Mononuclear cell (primary cell): Measurements from ENCODE around the gene C4orf46. TPM values are rescaled to one million over a fixed set of nuclear protein-coding genes. Genes with fewer than 3 reads are reported as not detected.
"Not testable (repeated sequence)": the region's sequence is repeated elsewhere in the genome, so short reads cannot be mapped to it uniquely, and the experiment has no call there.

Experiments used
- H3K27me3 ChIP-seq: 2 replicates; pipeline ENCODE4 v1.6.0; 2011; ENCODE audit warnings: low read length, control low read depth; ENCODE audit not compliant: insufficient read depth
- H3K4me1 ChIP-seq: 2 replicates; pipeline ENCODE4 v1.5.1; 2011; ENCODE audit warnings: mild to moderate bottlenecking, low read length, control low read depth; ENCODE audit not compliant: insufficient read depth
- H3K4me3 ChIP-seq: 2 replicates; pipeline ENCODE4 v1.5.1; 2011; ENCODE audit warnings: mild to moderate bottlenecking, low read length, moderate library complexity
- H3K9me3 ChIP-seq: 2 replicates; pipeline ENCODE4 v1.5.1; 2011; ENCODE audit warnings: low read depth, mild to moderate bottlenecking, control low read depth, low read length
- total RNA-seq: library from RNA; depleted of rRNA; stranded (reverse); fragments of >200 nt; gene quantifications from one replicate; pipeline ENCODE4 v1.2.3, GENCODE V29; 2012

The C4orf46 gene
- total RNA-seq = 14.9 TPM

GRCh38 chr4:158671665-158671914 lies at the start of gene C4orf46:
Gene C4orf46, minus strand, starts transcription at chr4:158671887. Its CDS starts 86 bp downstream, at chr4:158671801.
- Histone ChIP-seq H3K27me3 (no peaks in the 10 kb centered on the region), H3K9me3 (no peaks in the 10 kb centered on the region), H3K4me1 (peaks cover 27% of the 10 kb centered on the region), H3K4me3 (peak within 1 kb of the TSS; percentile 90)

GRCh38 chr4:158715802-158716201 lies 44.1 kb upstream of the C4orf46 start:
- Histone ChIP-seq H3K9me3 (no peaks in the 10 kb centered on the region), H3K27me3 (no peaks in the 10 kb centered on the region), H3K4me1 (peaks cover 5% of the 10 kb centered on the region), H3K4me3 (no peak overlapping the region)

- Histone ChIP-seq H3K27me3 (no peaks in the 10 kb centered on the region), H3K4me1 (peaks cover 5% of the 10 kb centered on the region), H3K9me3 (no peaks in the 10 kb centered on the region), H3K4me3 (no peak overlapping the region)
Measured at GRCh38 chr4:158714937-158715336, 43.2 kb upstream of the C4orf46 start.

GRCh38 chr4:158712622-158713021 lies 40.9 kb upstream of the C4orf46 start:
- H3K9me3 ChIP-seq, H3K4me3 ChIP-seq, H3K27me3 ChIP-seq, H3K4me1 ChIP-seq: not testable (repeated sequence)

- H3K9me3 ChIP-seq = no peaks in the 10 kb centered on the region
- H3K27me3 ChIP-seq = no peaks in the 10 kb centered on the region
- no peak overlapping the region for H3K4me3 ChIP-seq
- peaks cover 5% of the 10 kb centered on the region for H3K4me1 ChIP-seq
Measured at GRCh38 chr4:158710814-158711213, 39.1 kb upstream of the C4orf46 start.

GRCh38 chr4:158704274-158704673 lies 32.6 kb upstream of the C4orf46 start:
- no peak overlapping the region for H3K4me3 ChIP-seq
- H3K27me3 ChIP-seq = no peaks in the 10 kb centered on the region
- H3K4me1 ChIP-seq = no peaks in the 10 kb centered on the region
- H3K9me3 ChIP-seq = no peaks in the 10 kb centered on the region

GRCh38 chr4:158688813-158689212 lies 17.1 kb upstream of the C4orf46 start:
- H3K4me3 ChIP-seq = no peak overlapping the region
- no peaks in the 10 kb centered on the region for H3K9me3 ChIP-seq
- H3K4me1 ChIP-seq = no peaks in the 10 kb centered on the region
- H3K27me3 ChIP-seq = no peaks in the 10 kb centered on the region

- no peaks in the 10 kb centered on the region for H3K27me3 ChIP-seq
- no peaks in the 10 kb centered on the region for H3K4me1 ChIP-seq
- no peaks in the 10 kb centered on the region for H3K9me3 ChIP-seq
- H3K4me3 ChIP-seq = no peak overlapping the region
Measured at GRCh38 chr4:158682066-158682465, 10.4 kb upstream of the C4orf46 start.

- H3K27me3 ChIP-seq = no peaks in the 10 kb centered on the region
- H3K9me3 ChIP-seq = no peaks in the 10 kb centered on the region
- H3K4me1 ChIP-seq = no peaks in the 10 kb centered on the region
- no peak overlapping the region for H3K4me3 ChIP-seq
Measured at GRCh38 chr4:158681629-158682028, 9.9 kb upstream of the C4orf46 start.

- Histone ChIP-seq H3K27me3 (no peaks in the 10 kb centered on the region), H3K4me3 (no peak overlapping the region), H3K9me3 (no peaks in the 10 kb centered on the region), H3K4me1 (peaks cover under 1% of the 10 kb centered on the region)
Measured at GRCh38 chr4:158678767-158679166, 7.1 kb upstream of the C4orf46 start.

GRCh38 chr4:158676076-158676475 lies 4.4 kb upstream of the C4orf46 start:
- Histone ChIP-seq H3K27me3 (no peaks in the 10 kb centered on the region), H3K4me1 (peaks cover 15% of the 10 kb centered on the region), H3K4me3 (no peak overlapping the region), H3K9me3 (no peaks in the 10 kb centered on the region)

- Histone ChIP-seq H3K9me3 (no peaks in the 10 kb centered on the region), H3K4me1 (peaks cover 22% of the 10 kb centered on the region), H3K27me3 (no peaks in the 10 kb centered on the region), H3K4me3 (no peak overlapping the region)
Measured at GRCh38 chr4:158673633-158674032, 1.9 kb upstream of the C4orf46 start.

GRCh38 chr4:158671915-158672806 lies 474 bp upstream of the C4orf46 start, which contains the start of gene ETFDH:
Gene ETFDH, plus strand, starts transcription at chr4:158672296. Its CDS starts 161 bp downstream, at chr4:158672457.
- peak within 1 kb of the TSS; percentile 90 for H3K4me3 ChIP-seq
- H3K27me3 ChIP-seq = no peaks in the 10 kb centered on the region
- peaks cover 27% of the 10 kb centered on the region for H3K4me1 ChIP-seq
- no peaks in the 10 kb centered on the region for H3K9me3 ChIP-seq

- Histone ChIP-seq H3K9me3 (no peaks in the 10 kb centered on the region), H3K4me1 (peaks cover 27% of the 10 kb centered on the region)
Measured at GRCh38 chr4:158670975-158671664, 567 bp downstream of the C4orf46 start.

GRCh38 chr4:158669310-158669709 lies 2.4 kb downstream of the C4orf46 start:
- Histone ChIP-seq H3K4me3 (no peak overlapping the region), H3K9me3 (no peaks in the 10 kb centered on the region), H3K27me3 (no peaks in the 10 kb centered on the region), H3K4me1 (peaks cover 33% of the 10 kb centered on the region)

More at GRCh38 chr4:158670975-158671664, 567 bp downstream of the C4orf46 start:
- peak overlapping the region; percentile 90 for H3K4me3 ChIP-seq
- no peaks in the 10 kb centered on the region for H3K27me3 ChIP-seq
